HAP-1 (cell line): Measurements from ENCODE around the gene NCMAP.

Experiments used
- DNase-seq, 2 experiments: peaks; one replicate each; pipeline ENCODE4 v3.0.0-alpha.2; 2016 to 2020; ENCODE audit warnings: low spot score in 2 of 2
- H3K27me3 ChIP-seq: fragments of 250-450 bp; sonication (Bioruptor Pico); 2 replicates; pipeline ENCODE4 v1.5.1; 2020; ENCODE audit warnings: low read depth, mild to moderate bottlenecking, moderate library complexity
- H3K36me3 ChIP-seq: fragments of 250-450 bp; sonication (Bioruptor Pico); replicated peaks from 2 replicates; pipeline ENCODE4 v1.5.1; 2020; ENCODE audit warnings: mild to moderate bottlenecking
- H3K4me1 ChIP-seq: fragments of 250-450 bp; sonication (Bioruptor Pico); 2 replicates; pipeline ENCODE4 v1.5.1; 2020; ENCODE audit warnings: mild to moderate bottlenecking
- H3K4me3 ChIP-seq: fragments of 250-450 bp; sonication (Bioruptor Pico); 2 replicates; pipeline ENCODE4 v1.5.1; 2020; ENCODE audit warnings: mild to moderate bottlenecking, moderate library complexity
- H3K9me3 ChIP-seq: fragments of 250-450 bp; sonication (Bioruptor Pico); 2 replicates; pipeline ENCODE4 v1.5.1; 2020; ENCODE audit warnings: mild to moderate bottlenecking, moderate library complexity
- in situ Hi-C: fragments of 300-500 bp; cut with MboI; formaldehyde crosslinking; loops from 3 replicates; pipeline ENCODE4 v1.14.3; 2020; ENCODE audit warnings: low sequenced_read_pairs, inconsistent platforms, mixed read lengths

NCMAP gene

GRCh38 chr1:24639094-24639493 is 83.2 kb downstream of the NCMAP start:
- H3K36me3 ChIP-seq: no peaks in the 10 kb centered on the region; the same call in 1 of the 2 replicates
- H3K4me3 ChIP-seq: no peak overlapping the region
- no peaks in the 10 kb centered on the region for H3K9me3 ChIP-seq
- no peaks in the 10 kb centered on the region for H3K27me3 ChIP-seq
- H3K4me1 ChIP-seq: peaks cover 4% of the 10 kb centered on the region; the same call in 1 of the 2 replicates
- no peak for DNase-seq
- in situ Hi-C loops: loop anchor here (10.0 kb wide), 1 partner anchor 434 kb away; no protein-coding TSS in a partner anchor

- H3K4me3 ChIP-seq: no peak overlapping the region
- H3K4me1 ChIP-seq: peaks cover 10% of the 10 kb centered on the region
- H3K36me3 ChIP-seq: no peaks in the 10 kb centered on the region; the same call in none of the 2 replicates
- in situ Hi-C loops: loop anchor here (10.0 kb wide), 1 partner anchor 435 kb away; no protein-coding TSS in a partner anchor
- no peak for DNase-seq
- H3K9me3 ChIP-seq: no peaks in the 10 kb centered on the region
- no peaks in the 10 kb centered on the region for H3K27me3 ChIP-seq
Observed at GRCh38 chr1:24639881-24640280, 84.0 kb downstream of the NCMAP start.

GRCh38 chr1:24640288-24640687 is 84.4 kb downstream of the NCMAP start:
- no peak overlapping the region for H3K4me3 ChIP-seq
- in situ Hi-C loops: no loop called here
- H3K27me3 ChIP-seq: no peaks in the 10 kb centered on the region
- H3K4me1 ChIP-seq: peaks cover 12% of the 10 kb centered on the region
- H3K36me3 ChIP-seq: peaks cover under 1% of the 10 kb centered on the region
- H3K9me3 ChIP-seq: no peaks in the 10 kb centered on the region
- peak in 1 of 2 experiments; percentile 58 for DNase-seq

- Histone ChIP-seq H3K27me3 (no peaks in the 10 kb centered on the region), H3K9me3 (no peaks in the 10 kb centered on the region), H3K4me1 (peaks cover 15% of the 10 kb centered on the region), H3K36me3 (peaks cover 14% of the 10 kb centered on the region), H3K4me3 (peak overlapping the region; percentile 94)
- DNase-seq: peak in 1 of 2 experiments; percentile 26
- in situ Hi-C loops: no loop called here
Observed at GRCh38 chr1:24641646-24642151, 85.8 kb downstream of the NCMAP start.

- in situ Hi-C loops: no loop called here
- Histone ChIP-seq H3K4me3 (peak within 1 kb of the TSS; percentile 94), H3K4me1 (peaks cover 15% of the 10 kb centered on the region), H3K27me3 (no peaks in the 10 kb centered on the region), H3K9me3 (no peaks in the 10 kb centered on the region), H3K36me3 (peaks cover 25% of the 10 kb centered on the region)
- DNase-seq: peak; percentile 98 to 99
Observed at GRCh38 chr1:24642481-24643362, 86.8 kb downstream of the NCMAP start, which contains the start of gene SRRM1. SRRM1 (plus strand) TSS chr1:24643302; CDS start chr1:24643327, 25 bp downstream.

GRCh38 chr1:24643363-24644099 is 87.6 kb downstream of the NCMAP start:
- H3K9me3 ChIP-seq: no peaks in the 10 kb centered on the region

GRCh38 chr1:24644100-24644384 is 88.2 kb downstream of the NCMAP start:
- Histone ChIP-seq H3K27me3 (no peaks in the 10 kb centered on the region), H3K4me3 (peak overlapping the region; percentile 94), H3K9me3 (no peaks in the 10 kb centered on the region), H3K4me1 (peaks cover 15% of the 10 kb centered on the region), H3K36me3 (peaks cover 38% of the 10 kb centered on the region)
- peak in 1 of 2 experiments; percentile 36 for DNase-seq
- in situ Hi-C loops: no loop called here

More at GRCh38 chr1:24643363-24644099, 87.6 kb downstream of the NCMAP start:
- Histone ChIP-seq H3K4me1 (peaks cover 15% of the 10 kb centered on the region), H3K27me3 (no peaks in the 10 kb centered on the region), H3K4me3 (peak overlapping the region; percentile 94), H3K36me3 (peaks cover 33% of the 10 kb centered on the region)
- in situ Hi-C loops: no loop called here
- peak in 1 of 2 experiments; percentile 24 for DNase-seq

- peaks cover 85% of the 10 kb centered on the region for H3K36me3 ChIP-seq
- H3K4me3 ChIP-seq: no peak overlapping the region
- H3K9me3 ChIP-seq: no peaks in the 10 kb centered on the region
- DNase-seq: no peak
- H3K4me1 ChIP-seq: peaks cover 11% of the 10 kb centered on the region
- no peaks in the 10 kb centered on the region for H3K27me3 ChIP-seq
- in situ Hi-C loops: no loop called here
Observed at GRCh38 chr1:24648919-24649318, 93.0 kb downstream of the NCMAP start.

- in situ Hi-C loops: no loop called here
- no peak for DNase-seq
- H3K27me3 ChIP-seq: no peaks in the 10 kb centered on the region
- H3K36me3 ChIP-seq: peaks cover 98% of the 10 kb centered on the region
- H3K9me3 ChIP-seq: no peaks in the 10 kb centered on the region
- H3K4me3 ChIP-seq: no peak overlapping the region
- no peaks in the 10 kb centered on the region for H3K4me1 ChIP-seq
Observed at GRCh38 chr1:24652382-24652781, 96.5 kb downstream of the NCMAP start.

- Histone ChIP-seq H3K27me3 (no peaks in the 10 kb centered on the region), H3K9me3 (no peaks in the 10 kb centered on the region), H3K36me3 (peaks cover 94% of the 10 kb centered on the region), H3K4me1 (no peaks in the 10 kb centered on the region; the same call in 1 of the 2 replicates), H3K4me3 (no peak overlapping the region)
- DNase-seq: no peak
- in situ Hi-C loops: no loop called here
Observed at GRCh38 chr1:24654010-24654409, 98.1 kb downstream of the NCMAP start.

GRCh38 chr1:24656046-24656445 is 100.2 kb downstream of the NCMAP start:
- H3K4me3 ChIP-seq: no peak overlapping the region

GRCh38 chr1:24657781-24658180 is 101.9 kb downstream of the NCMAP start:
- Histone ChIP-seq H3K4me3 (no peak overlapping the region), H3K27me3 (no peaks in the 10 kb centered on the region), H3K36me3 (peaks cover 90% of the 10 kb centered on the region), H3K9me3 (no peaks in the 10 kb centered on the region), H3K4me1 (peaks cover 13% of the 10 kb centered on the region)
- in situ Hi-C loops: no loop called here
- DNase-seq: no peak

More at GRCh38 chr1:24656046-24656445, 100.2 kb downstream of the NCMAP start:
- no peaks in the 10 kb centered on the region for H3K9me3 ChIP-seq
- H3K36me3 ChIP-seq: peaks cover 88% of the 10 kb centered on the region
- peaks cover 13% of the 10 kb centered on the region for H3K4me1 ChIP-seq
- in situ Hi-C loops: no loop called here
- no peaks in the 10 kb centered on the region for H3K27me3 ChIP-seq
- DNase-seq: no peak
